ENCODE results near the gene GMFB. TPM values are rescaled to one million over a fixed set of nuclear protein-coding genes. Genes with fewer than 3 reads are reported as not detected.

The GMFB gene
- total RNA-seq: 38.0 and 39.3 TPM in 2 replicates

GRCh38 chr14:54488646-54489317 lies at the start of gene GMFB:
GMFB (minus strand) TSS chr14:54488980; CDS start chr14:54488927, 53 bp downstream.
- intact Hi-C loops (cut with micrococcal nuclease): loop anchor here (1.0 to 5.0 kb wide), 5 partner anchors 21 to 539 kb away; partner anchors contain the start of genes CGRRF1, CNIH1, SOCS4 and WDHD1

GRCh38 chr14:54538055-54538454 lies 49.3 kb upstream of the GMFB start:
- intact Hi-C loops (cut with micrococcal nuclease): no loop called here

- intact Hi-C loops (cut with micrococcal nuclease): no loop called here
Observed at GRCh38 chr14:54537651-54538050, 48.9 kb upstream of the GMFB start.

GRCh38 chr14:54535646-54536045 lies 46.9 kb upstream of the GMFB start:
- intact Hi-C loops (cut with micrococcal nuclease): no loop called here

GRCh38 chr14:54535126-54535525 lies 46.3 kb upstream of the GMFB start:
- intact Hi-C loops (cut with micrococcal nuclease): no loop called here

- intact Hi-C loops (cut with micrococcal nuclease): no loop called here
Observed at GRCh38 chr14:54533100-54533499, 44.3 kb upstream of the GMFB start.

GRCh38 chr14:54532111-54533012 lies 43.6 kb upstream of the GMFB start:
- intact Hi-C loops (cut with micrococcal nuclease): no loop called here

GRCh38 chr14:54529811-54530210 lies 41.0 kb upstream of the GMFB start:
- intact Hi-C loops (cut with micrococcal nuclease): no loop called here

GRCh38 chr14:54528973-54529372 lies 40.2 kb upstream of the GMFB start:
- intact Hi-C loops (cut with micrococcal nuclease): no loop called here

GRCh38 chr14:54524410-54524809 lies 35.6 kb upstream of the GMFB start:
- intact Hi-C loops (cut with micrococcal nuclease): no loop called here

GRCh38 chr14:54516709-54517108 lies 27.9 kb upstream of the GMFB start:
- intact Hi-C loops (cut with micrococcal nuclease): no loop called here

GRCh38 chr14:54515670-54516069 lies 26.9 kb upstream of the GMFB start:
- intact Hi-C loops (cut with micrococcal nuclease): no loop called here

- intact Hi-C loops (cut with micrococcal nuclease): no loop called here
Observed at GRCh38 chr14:54512393-54512792, 23.6 kb upstream of the GMFB start.

- intact Hi-C loops (cut with micrococcal nuclease): loop anchor here (1.0 kb wide), 5 partner anchors 22 to 392 kb away; partner anchors contain the start of genes CNIH1, GCH1 and GMFB
Observed at GRCh38 chr14:54509546-54510501, 21.0 kb upstream of the GMFB start, which contains the start of gene CGRRF1. CGRRF1 (plus strand) TSS chr14:54509906; CDS start chr14:54509960, 54 bp downstream.

- intact Hi-C loops (cut with micrococcal nuclease): no loop called here
Observed at GRCh38 chr14:54503486-54503885, 14.7 kb upstream of the GMFB start.

GRCh38 chr14:54502602-54503001 lies 13.8 kb upstream of the GMFB start:
- intact Hi-C loops (cut with micrococcal nuclease): no loop called here

- intact Hi-C loops (cut with micrococcal nuclease): no loop called here
Observed at GRCh38 chr14:54501480-54501879, 12.7 kb upstream of the GMFB start.

- intact Hi-C loops (cut with micrococcal nuclease): no loop called here
Observed at GRCh38 chr14:54500744-54501143, 12.0 kb upstream of the GMFB start.

- intact Hi-C loops (cut with micrococcal nuclease): no loop called here
Observed at GRCh38 chr14:54498579-54498978, 9.8 kb upstream of the GMFB start.

GRCh38 chr14:54498095-54498531 lies 9.3 kb upstream of the GMFB start:
- intact Hi-C loops (cut with micrococcal nuclease): no loop called here

- intact Hi-C loops (cut with micrococcal nuclease): no loop called here
Observed at GRCh38 chr14:54497224-54497623, 8.4 kb upstream of the GMFB start.

All from T-helper 2 cell treated with Interferon-gamma antibody and Interleukin-4, amounts not matched to agents 100 ng/mL and 5 ng/mL, for 36 hours (primary cell).